Measurements from ENCODE around the gene SOX18. TPM values are rescaled to one million over a fixed set of nuclear protein-coding genes. Genes with fewer than 3 reads are reported as not detected.

The SOX18 gene
- total RNA-seq, 1 donor from 2014 or later, result 8.7 TPM

Other genes with a start within 250 kb of the SOX18 start
- 1.7 TPM for gene ZBTB46, start 218.4 kb downstream of the SOX18 start, total RNA-seq (ENCODE audit: insufficient read depth, low replicate concordance)
- gene ABHD16B, start 188.1 kb downstream of the SOX18 start, total RNA-seq (ENCODE audit: insufficient read depth, low replicate concordance), result not detected
- gene TPD52L2, start 184.4 kb downstream of the SOX18 start, total RNA-seq (ENCODE audit: insufficient read depth, low replicate concordance), result 72.2 TPM
- 25.5 TPM for gene DNAJC5, start 154.5 kb downstream of the SOX18 start, total RNA-seq (ENCODE audit: insufficient read depth, low replicate concordance)
- gene UCKL1, start 93.2 kb downstream of the SOX18 start, total RNA-seq (ENCODE audit: insufficient read depth, low replicate concordance), result 48.2 TPM
- 8.9 TPM for gene ZNF512B, start 79.7 kb downstream of the SOX18 start, total RNA-seq (ENCODE audit: insufficient read depth, low replicate concordance)
- gene SAMD10, start 70.0 kb downstream of the SOX18 start, total RNA-seq (ENCODE audit: insufficient read depth, low replicate concordance), result 0.24 TPM
- gene PRPF6, start 68.5 kb downstream of the SOX18 start, total RNA-seq (ENCODE audit: insufficient read depth, low replicate concordance), result 44.1 TPM
- 1.2 TPM for gene C20orf204, start 13.5 kb downstream of the SOX18 start, total RNA-seq (ENCODE audit: insufficient read depth, low replicate concordance)
- 20.9 TPM for gene TCEA2, start 13.6 kb upstream of the SOX18 start, total RNA-seq (ENCODE audit: insufficient read depth, low replicate concordance)
- 31.5 TPM for gene RGS19, start 29.9 kb upstream of the SOX18 start, total RNA-seq (ENCODE audit: insufficient read depth, low replicate concordance)
- 2.9 TPM for gene OPRL1, start 30.4 kb upstream of the SOX18 start, total RNA-seq (ENCODE audit: insufficient read depth, low replicate concordance)
- gene LKAAEAR1, start 34.8 kb upstream of the SOX18 start, total RNA-seq (ENCODE audit: insufficient read depth, low replicate concordance), result 3.4 TPM
- gene NPBWR2, start 57.9 kb upstream of the SOX18 start, total RNA-seq (ENCODE audit: insufficient read depth, low replicate concordance), result 3.9 TPM
- 1.2 TPM for gene MYT1, start 114.8 kb upstream of the SOX18 start, total RNA-seq (ENCODE audit: insufficient read depth, low replicate concordance)
- gene PCMTD2, start 206.1 kb upstream of the SOX18 start, total RNA-seq (ENCODE audit: insufficient read depth, low replicate concordance), result 65.7 TPM